ENCODE data around the gene MDFI.

GRCh38 chr6:41598670-41599014 lies 39.6 kb upstream of the MDFI start:
- TF ChIP-seq CTCF (IDR thresholded peaks at IDR 0.05) (no peak), EZH2 (IDR thresholded peaks at IDR 0.05) (no peak), EZH2phosphoT487 (IDR thresholded peaks at IDR 0.05) (no peak)

Data from neural progenitor cell (in vitro differentiated cells).